GM19455 (cell line): ENCODE data around the gene GABRB2.
"Not testable (repeated sequence)": the region's sequence is repeated elsewhere in the genome, so short reads cannot be mapped to it uniquely, and the experiment has no call there.

Experiments
- ATAC-seq: cut with Tn5 transposase; IDR thresholded peaks from one replicate; pipeline ENCODE4 v1.9.1; 2021; ENCODE audit not compliant: unreplicated experiment

GABRB2 gene

DNA sequence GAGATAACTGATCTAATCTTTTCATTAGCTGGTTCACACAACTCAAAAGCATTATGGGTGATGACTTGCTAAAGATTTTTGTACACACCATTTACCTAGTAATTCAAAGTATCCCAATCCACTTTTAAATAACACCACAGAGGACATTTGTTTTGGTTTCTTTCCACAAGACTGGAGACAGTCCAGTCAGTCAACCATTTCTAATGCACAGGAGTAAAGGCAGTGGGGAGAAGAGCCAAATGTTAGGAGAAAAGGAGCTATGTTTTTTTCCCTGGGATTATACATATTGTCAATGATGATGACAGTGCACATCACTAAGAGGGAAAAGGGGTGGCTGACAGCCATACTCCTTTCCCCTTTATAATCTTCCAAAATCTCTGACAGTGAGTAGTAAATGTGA, 240.9 kb downstream of the GABRB2 start:
- ATAC-seq: no peak

GRCh38 chr5:161302559-161302958, 244.0 kb downstream of the GABRB2 start:
- no peak for ATAC-seq

- no peak for ATAC-seq
These were observed 244.9 kb downstream of the GABRB2 start for GRCh38 chr5:161301586-161301985.

GRCh38 chr5:161299053-161299452, 247.5 kb downstream of the GABRB2 start:
- ATAC-seq: peak; percentile 87

GRCh38 chr5:161297388-161297787, 249.1 kb downstream of the GABRB2 start:
- ATAC-seq: not testable (repeated sequence)

DNA sequence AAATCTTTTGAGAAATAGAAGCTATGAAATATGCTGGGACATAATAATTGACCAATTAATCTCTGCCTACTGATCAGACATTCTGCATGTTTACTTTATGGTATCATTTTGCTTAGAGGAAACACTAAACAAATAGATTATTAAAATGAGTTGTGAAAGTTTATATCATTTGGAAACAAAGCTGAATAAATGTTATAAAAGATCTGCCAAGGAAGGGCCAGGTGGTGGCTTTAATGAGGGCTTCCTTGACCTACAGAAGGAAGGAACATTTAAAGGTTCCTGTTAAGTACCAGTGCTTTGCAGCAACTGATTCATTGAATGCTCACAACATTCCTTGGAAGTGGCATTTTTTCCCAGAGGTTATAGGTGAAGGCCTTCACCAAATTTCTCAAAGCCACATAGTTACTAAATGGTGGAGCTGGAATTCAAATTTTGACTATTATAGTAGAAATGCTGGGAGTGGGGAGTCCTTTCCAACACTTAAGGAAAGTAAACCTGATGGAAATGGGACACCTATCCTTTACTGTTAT, 250.7 kb downstream of the GABRB2 start:
- no peak for ATAC-seq

- no peak for ATAC-seq
These were observed 258.5 kb downstream of the GABRB2 start for GRCh38 chr5:161288071-161288470.

- no peak for ATAC-seq
These were observed 259.1 kb downstream of the GABRB2 start for GRCh38 chr5:161287436-161287835.

- peak; percentile 95 for ATAC-seq
These were observed 260.4 kb downstream of the GABRB2 start for GRCh38 chr5:161286066-161286655.

GRCh38 chr5:161284445-161284844, 262.1 kb downstream of the GABRB2 start:
- no peak for ATAC-seq

- ATAC-seq: no peak
These were observed 263.2 kb downstream of the GABRB2 start for GRCh38 chr5:161283296-161283695.

GRCh38 chr5:161278739-161279660, 267.5 kb downstream of the GABRB2 start:
- ATAC-seq: no peak

DNA sequence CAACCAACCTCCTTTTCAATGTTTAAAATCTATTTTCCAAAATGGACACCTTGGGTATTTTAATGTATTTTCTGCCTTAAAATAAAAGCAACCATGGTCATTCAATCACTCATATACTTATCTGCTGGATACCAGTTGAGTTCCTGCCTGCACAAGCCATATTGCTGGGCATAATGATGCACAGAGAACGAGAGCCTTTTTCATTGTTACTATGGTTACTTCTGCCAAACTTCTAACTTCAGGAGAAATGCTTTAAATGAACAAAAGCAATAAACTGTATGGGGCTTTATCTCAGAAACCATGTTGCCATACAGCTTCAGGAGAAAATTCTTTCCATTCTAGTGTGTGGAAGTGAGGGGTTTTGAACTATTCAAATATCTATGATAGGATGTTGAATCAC, 269.5 kb downstream of the GABRB2 start:
- no peak for ATAC-seq

DNA sequence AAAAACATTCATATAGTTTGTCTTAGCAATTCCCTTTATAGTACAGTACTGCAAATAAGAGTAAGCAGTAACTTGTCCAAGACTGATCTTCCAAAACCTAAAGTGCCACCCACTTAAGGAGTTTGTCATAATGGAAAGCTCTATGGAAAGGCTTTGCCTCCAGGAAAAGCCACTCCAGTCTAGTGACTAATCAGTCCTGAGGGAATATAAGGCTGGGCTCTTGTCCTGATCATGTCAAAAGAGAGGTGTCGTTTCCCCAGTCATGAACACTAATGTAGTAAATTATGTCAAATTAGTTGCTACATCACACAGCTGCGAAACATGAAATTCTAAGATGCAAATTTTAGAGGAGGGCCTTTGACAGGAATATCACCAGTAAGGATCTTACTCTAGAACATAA, 271.6 kb downstream of the GABRB2 start:
- no peak for ATAC-seq

GRCh38 chr5:161273410-161273809, 273.1 kb downstream of the GABRB2 start:
- no peak for ATAC-seq

GRCh38 chr5:161271816-161272215, 274.7 kb downstream of the GABRB2 start:
- ATAC-seq: no peak

DNA sequence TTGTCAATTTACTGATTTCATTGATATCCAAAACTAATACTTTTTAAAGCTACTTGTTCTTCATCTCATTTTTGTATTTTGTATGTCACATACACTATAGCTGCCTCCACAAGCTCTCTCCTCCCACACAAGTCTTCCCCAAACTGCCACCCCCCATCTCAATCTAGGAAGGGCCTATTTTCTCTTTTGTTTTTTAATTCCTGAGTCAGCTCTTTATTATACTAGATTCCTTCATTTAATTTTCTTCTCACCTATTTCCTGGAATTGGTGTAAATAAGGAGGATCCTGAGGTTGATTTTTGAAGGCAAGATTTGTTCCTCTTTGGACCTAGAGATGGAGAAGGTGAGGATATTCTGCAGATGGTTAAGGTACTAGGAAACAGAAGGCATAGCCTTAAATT, 277.4 kb downstream of the GABRB2 start:
- no peak for ATAC-seq

- no peak for ATAC-seq
These were observed 279.6 kb downstream of the GABRB2 start for GRCh38 chr5:161266954-161267353.

- ATAC-seq: no peak
These were observed 281.5 kb downstream of the GABRB2 start for GRCh38 chr5:161265006-161265405.

GRCh38 chr5:161263191-161263590, 283.3 kb downstream of the GABRB2 start:
- no peak for ATAC-seq

DNA sequence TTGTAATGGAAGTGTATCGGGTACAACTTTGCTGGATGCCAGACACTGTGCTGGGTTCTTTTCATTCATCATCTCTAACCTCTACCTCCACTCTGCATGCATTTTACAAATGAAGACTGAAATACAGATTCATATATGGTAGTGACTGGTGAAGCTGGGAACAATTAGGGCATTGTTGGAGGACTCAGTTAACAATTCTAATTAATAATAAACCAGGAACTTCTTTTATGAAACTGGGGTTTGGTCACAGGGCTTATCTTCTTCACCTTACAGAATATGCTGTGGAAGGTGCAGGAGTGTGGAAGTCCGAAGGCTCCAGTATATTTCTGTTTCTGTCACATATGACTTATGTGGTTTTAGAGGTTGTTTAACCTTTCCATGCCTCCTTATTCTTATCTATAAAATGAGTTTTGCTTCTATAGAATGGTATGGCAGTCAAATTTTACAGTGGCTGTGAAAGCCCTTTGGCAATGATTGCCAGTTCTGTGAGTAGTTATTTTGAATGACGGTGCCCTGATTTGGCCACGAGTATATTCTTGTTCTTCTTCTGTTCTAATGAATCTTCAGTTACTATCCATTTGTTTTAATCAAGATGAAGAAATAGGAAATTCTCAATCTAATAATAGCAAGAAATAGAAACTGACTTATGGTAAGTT, 284.7 kb downstream of the GABRB2 start:
- no peak for ATAC-seq

GRCh38 chr5:161258438-161258837, 288.1 kb downstream of the GABRB2 start:
- no peak for ATAC-seq
